ENCODE data around the gene MT1X.

MT1X gene

DNA sequence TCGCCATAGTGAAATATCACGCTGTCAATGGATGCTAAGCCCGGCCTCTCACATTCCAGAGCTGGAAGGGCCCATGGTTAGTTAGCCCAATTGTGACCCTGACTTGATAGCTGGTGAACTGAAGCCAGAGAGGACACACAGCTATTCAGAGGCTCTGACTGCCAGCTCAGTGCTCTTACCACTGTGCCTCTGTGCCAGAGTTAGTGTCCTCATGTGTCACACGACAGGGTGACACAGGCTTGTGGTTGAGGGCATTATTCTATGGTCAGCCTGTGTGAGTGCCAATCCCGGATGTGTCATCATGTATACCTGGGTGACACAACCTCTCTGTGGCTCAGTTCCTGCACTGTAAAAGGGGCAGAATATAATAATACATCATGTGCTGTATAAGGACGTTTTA is 2.5 kb upstream of the MT1X start:
- DNase-seq, result no peak

DNA sequence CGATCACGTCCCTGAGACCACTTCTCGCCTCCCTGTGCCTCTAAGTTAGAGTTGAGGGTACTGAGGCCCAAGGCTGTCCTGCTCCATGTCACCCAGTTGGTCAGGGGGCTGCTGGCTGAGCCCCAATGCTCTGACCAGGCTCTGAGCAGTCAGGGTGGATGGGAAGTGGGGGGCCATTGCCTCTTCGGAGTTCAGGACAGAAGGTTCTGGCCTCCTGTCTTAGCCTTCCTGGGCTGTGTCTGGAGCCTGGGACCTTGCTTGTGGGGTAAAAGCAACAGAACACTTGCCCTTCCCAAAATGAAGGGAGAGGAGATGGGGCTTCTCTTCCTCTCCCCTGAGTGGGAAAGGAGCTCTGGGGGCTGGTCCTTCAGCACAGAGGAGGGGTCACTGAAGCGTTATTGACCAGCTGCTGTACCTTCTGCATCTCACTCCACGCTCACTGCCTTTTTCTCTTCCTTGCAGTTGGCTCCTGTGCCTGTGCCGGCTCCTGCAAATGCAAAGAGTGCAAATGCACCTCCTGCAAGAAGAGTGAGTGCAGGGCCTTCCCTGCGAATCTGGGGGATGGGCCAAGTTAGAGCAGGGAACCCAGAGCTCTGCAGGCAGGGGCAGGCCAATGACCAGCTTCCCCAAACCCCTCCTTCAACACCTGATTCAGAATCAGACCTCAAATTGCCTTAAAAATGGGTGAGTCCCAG is 580 bp downstream of the MT1X start:
- DNase-seq, result no peak

DNA sequence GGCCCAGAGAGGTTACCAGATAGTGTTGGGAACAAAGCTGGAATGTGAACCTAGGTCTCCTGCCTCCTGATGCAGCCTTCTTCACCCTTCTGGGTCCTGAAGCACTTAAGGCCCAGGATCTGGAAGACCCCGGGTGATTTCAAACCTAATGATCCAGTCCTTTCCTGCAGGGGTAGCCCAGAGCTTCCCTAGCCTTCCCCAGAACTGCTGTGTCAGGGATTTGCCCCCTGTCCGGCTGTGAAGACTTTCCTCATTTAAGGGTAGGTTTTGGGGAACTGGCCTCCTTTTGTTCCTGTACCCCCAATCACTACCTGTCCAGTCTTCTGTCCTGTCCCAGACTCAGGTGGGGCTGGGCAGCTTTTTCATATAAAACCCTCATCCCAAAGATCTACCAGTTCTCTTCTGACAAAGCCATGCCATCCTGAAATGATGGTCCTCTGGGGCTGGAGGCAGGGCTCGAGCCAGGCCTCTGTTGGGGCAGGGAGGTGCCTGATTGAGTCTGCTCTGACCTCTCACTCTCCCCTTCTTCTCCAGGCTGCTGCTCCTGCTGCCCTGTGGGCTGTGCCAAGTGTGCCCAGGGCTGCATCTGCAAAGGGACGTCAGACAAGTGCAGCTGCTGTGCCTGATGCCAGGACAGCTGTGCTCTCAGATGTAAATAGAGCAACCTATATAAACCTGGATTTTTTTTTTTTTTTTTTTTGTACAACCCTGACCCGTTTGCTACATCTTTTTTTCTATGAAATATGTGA is 1.3 kb downstream of the MT1X start:
- DNase-seq, result no peak

DNA sequence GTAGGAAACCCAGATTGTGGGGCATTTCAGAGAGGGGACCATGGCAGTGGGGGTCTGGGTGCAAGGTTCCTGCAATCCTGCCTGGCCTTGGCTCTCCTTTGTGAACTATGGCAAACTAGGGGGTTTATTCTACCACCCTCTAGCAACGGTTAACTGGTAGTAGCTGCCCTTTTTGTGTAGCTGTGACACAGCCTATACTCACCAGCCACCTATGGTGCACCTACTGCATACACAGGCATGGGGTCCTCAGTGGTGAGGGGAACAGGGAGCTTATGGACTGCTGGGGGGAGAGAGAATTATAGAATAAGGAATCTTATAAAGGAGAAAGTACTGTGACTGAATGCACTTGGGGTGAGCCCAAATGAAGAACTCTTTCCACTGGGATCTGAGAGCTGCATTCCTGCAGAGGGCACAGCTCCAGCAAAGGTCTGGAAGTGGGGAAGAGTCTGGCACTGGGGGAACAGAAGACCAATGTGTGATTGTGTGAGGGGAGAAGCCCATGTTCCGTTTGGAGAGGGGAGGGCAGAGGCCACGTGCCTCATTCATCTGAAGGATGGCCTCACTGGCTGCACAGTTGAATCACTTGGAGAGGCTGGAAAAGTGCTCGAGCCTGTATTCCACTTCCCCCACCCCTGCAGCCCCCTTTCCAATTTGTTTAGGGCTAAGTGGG is 2.1 kb downstream of the MT1X start:
- DNase-seq, result no peak

- DNase-seq, result no peak
Measured at GRCh38 chr16:56684926-56685590, 2.8 kb downstream of the MT1X start.

DNA sequence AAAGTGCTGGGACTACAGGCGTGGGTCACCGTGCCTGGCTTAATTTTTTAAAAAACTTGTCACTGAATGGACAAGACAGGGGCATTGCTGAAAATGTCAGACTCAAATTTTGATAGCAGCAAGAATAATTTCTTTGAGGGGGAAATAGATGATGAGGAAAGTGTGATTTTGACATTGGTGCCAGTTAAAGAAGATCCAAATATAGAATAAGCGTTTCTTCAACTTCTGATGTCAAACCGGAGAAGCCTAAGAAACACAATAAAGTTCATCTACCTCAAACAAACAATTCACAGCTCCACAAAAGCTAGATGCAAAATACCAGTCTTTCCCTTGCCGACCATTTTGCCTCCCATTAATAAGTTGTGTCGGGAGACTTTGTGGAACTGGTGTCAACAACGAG is 4.5 kb downstream of the MT1X start:
- DNase-seq, result no peak

DNA sequence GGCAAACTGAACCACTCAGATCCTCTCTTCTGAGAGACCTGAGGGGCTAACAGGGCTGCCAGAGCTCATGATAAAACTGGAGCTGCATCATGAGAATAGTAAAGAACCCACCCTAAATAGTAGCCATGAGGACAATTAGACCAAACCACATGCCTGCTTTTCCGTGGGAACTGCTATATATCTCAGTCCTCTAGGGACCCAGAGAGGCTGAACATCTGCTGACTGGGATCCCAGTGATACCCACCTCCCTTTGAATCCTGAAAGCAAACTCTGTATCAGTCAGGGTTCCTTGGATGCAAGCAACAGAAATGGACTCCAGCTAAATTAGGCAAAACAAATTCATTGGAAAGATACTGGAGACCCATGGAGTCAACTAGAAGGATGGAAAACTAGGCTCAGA is 6.5 kb downstream of the MT1X start:
- no peak for DNase-seq

DNA sequence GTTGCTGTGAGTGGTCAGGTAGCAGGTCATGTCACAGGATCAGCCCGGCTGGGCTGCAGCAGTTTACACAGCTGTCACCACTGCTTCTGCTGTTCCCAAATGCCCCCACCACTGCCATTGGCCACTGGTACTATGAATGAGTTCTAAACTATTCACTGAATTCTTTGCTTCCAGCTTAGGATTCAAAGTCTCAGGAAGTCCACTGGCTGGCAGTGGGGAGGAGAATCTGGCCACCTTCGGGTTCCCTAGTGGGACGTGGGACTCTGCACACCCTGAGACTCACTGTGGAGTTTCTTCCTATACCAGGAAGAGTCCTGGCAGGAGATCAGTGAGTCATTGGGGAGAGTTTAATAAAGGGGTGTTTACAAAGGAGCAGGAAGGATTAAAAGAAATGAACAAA is 6.9 kb downstream of the MT1X start:
- DNase-seq, result no peak

- DNase-seq, result no peak
Measured at GRCh38 chr16:56690420-56691122, 8.3 kb downstream of the MT1X start.

DNA sequence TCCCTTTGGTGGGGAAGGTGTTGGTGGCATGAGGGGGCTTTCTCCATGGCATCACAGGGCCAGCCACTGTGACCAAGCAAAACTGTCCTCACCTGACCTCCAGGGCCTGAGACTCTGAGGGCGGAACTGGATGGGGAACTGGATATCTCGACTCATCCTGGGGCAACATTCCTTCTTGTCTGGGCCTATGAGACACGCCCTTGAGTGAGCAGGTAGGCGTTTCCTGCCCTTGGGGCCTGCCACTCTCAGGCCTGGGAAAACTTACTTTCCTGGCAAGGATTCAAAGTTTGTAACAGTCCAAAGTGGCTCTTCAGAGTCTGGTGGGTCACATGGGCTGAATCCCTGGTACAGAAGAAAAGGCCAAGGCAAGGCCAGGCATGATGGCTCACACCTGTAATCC is 9.6 kb downstream of the MT1X start:
- DNase-seq, result no peak

DNA sequence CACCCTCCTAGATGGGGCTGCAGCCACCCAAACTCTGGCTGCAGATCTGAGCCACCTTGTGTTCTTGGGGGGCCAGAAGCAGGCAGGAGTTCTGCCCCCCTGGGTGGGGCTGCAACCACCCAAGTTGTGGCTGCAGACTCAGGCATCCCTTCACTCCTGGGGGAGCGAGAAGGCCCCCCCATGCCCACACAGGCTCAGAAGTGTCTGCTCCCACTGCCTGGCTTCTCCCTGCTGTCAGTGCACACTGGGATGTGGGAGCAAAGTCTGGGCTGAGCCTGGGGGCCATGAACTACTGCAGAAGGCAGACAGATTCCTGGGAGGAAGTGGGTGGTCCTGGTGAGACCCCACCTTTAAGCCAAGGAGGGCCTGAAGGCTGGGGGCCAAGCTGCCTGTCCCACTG is 13.0 kb downstream of the MT1X start:
- DNase-seq, result no peak

DNA sequence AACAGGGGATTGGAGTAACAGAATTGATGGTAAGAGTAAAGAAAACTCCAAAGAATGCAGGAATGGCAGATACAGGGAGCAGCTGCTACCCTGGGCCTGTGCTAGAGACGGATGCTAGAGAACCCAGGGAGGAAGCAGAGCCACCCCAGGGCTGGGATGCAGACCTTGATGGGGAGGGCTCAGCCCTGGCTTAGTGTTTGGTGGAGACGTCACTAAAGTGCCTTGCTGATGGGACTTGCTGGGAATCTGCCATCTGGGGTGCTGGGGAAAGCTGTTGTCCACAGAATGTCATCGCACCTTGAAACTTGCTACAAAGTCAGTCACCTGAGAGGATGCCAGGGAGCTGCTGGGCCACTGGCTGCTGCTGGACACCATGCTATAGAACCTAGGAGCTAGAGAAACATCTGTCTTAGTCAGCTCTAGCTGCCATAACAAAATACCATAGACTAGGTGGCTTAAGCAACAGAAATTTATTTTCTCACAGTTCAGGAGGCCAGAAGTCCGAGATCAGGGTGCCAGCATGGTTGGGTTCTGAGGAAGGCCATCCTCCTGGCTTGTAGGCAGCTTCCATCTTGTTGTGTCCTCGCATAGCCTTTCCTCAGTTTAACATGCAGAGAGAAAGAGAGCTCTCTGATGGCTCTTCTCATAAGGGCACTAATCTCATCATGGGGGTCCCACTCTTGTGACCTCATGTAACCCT is 15.3 kb downstream of the MT1X start:
- no peak for DNase-seq

GRCh38 chr16:56700195-56700594 is 17.9 kb downstream of the MT1X start:
- no peak for DNase-seq

GRCh38 chr16:56700631-56701030 is 18.4 kb downstream of the MT1X start:
- no peak for DNase-seq

DNA sequence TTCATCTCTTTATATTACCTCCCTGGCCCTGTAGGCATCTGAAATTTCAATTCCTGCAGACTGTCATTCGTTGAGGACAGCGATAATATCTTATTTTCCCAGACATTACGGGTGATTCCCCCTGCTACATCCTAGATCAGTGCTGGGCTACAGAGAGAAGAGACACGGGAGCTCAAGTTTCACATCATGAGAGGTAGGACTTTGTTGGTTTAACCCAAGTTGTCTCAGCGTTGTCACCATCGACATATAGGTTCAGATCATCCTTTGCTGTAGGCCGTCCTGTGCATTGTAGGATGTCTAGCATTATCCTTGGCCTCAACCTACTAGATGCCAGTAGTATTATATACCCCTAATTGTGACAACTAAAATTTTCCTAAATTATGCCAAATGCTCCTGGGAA is 19.3 kb downstream of the MT1X start:
- no peak for DNase-seq

DNA sequence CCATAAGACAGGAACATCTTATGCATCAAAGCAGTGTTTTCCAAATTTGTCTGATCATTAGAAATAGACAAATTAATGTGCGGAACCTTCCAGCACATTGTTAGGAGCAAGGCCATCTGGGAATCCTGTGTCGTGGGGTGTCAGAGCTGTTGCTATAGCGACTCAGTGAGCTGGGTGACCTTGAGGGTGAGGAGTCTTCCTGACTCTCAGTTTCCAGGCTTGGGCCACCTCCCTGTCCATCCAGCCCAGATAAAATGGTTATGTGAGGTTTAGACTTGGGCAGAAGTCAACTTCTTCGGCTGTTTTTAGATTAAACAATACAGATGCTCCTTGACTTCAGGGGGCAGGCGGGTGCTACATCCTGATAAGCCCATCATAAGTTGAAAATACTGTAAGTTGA is 20.6 kb downstream of the MT1X start:
- DNase-seq, result no peak

- peak; percentile 31 for DNase-seq
Measured at GRCh38 chr16:56708525-56709442, 26.5 kb downstream of the MT1X start.

- DNase-seq, result no peak
Measured at GRCh38 chr16:56709443-56710040, 27.3 kb downstream of the MT1X start.

GRCh38 chr16:56710181-56710737 is 28.0 kb downstream of the MT1X start:
- no peak for DNase-seq

DNA sequence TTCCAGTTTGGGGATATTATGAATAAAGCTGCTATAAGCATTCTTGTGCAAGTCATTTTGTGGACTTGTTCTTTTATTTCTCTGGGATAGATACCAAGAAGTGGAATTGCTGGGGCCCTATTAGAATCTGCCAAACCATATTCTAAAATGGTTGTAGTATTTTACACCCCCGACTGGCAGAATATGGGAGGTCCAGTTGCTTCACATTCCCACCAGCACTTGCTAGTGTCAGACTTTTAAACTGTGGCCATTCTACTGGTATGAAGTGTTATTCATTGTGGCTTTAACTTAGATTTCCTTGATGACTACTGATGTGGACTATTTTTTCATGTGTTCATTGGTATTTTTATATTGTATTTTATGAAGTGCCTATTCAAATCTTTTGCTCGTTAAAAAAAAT is 29.6 kb downstream of the MT1X start:
- DNase-seq, result no peak

Data from CD4-positive, alpha-beta T cell treated with Interleukin-15 for 1 hour (primary cell).